Sigmoid colon (tissue), 7 donors: Measurements from ENCODE around the gene SPATS2L. TPM values are rescaled to one million over a fixed set of nuclear protein-coding genes. Genes with fewer than 3 reads are reported as not detected.
A peak's percentile ranks its signal among the peaks of the same experiment; 100 is the strongest.

ENCODE experiments used
- DNase-seq: peaks from one replicate; pipeline ENCODE4 v3.0.0-alpha.2; 2019
- H3K27ac ChIP-seq, 4 donors: fragments of 200-600 bp; sonication (generic); one replicate each; pipeline ENCODE4 v1.5.1; 2016 to 2019; ENCODE audit warnings: mild to moderate bottlenecking in 1 of 4
- H3K27me3 ChIP-seq, 3 donors: fragments of 200-600 bp; sonication (generic); one replicate each; pipeline ENCODE4 v1.5.1; 2019; ENCODE audit warnings: mild to moderate bottlenecking in 1 of 3
- H3K36me3 ChIP-seq, 4 donors: fragments of 200-600 bp; sonication (generic); one replicate each; pipeline ENCODE4 v1.5.1; 2016 to 2019
- H3K4me1 ChIP-seq, 4 donors: fragments of 200-600 bp; sonication (generic); one replicate each; pipeline ENCODE4 v1.5.1; 2017 to 2019
- H3K4me3 ChIP-seq, 4 donors: fragments of 200-600 bp; sonication (generic); one replicate each; pipeline ENCODE4 v1.5.1; 2017 to 2019; ENCODE audit warnings: mild to moderate bottlenecking in 2 of 4, moderate library complexity in 1 of 4
- H3K9me3 ChIP-seq, 4 donors: fragments of 200-600 bp in 3 of 4; sonication (generic) in 3 of 4; one replicate each; pipeline versions ENCODE4 v1.5.1 to v1.6.1; 2013 to 2019
- EP300 ChIP-seq, 4 donors: sonication (generic); formaldehyde crosslinking; IDR thresholded peaks; one replicate each; pipeline ENCODE4 v1.6.1; 2017; ENCODE audit warnings: antibody characterized with exemption in 4 of 4
- POLR2A ChIP-seq, 2 donors: fragments of 450-650 bp; IDR thresholded peaks; one replicate each; pipeline ENCODE4 v1.6.1; 2016; ENCODE audit warnings: antibody characterized with exemption in 2 of 2, mild to moderate bottlenecking in 2 of 2, moderate library complexity in 2 of 2
- POLR2AphosphoS5 ChIP-seq, 4 donors: sonication (generic); formaldehyde crosslinking; IDR thresholded peaks; one replicate each; pipeline ENCODE4 v1.6.1; 2017; ENCODE audit warnings: antibody characterized with exemption in 4 of 4
- WGBS, 2 donors: extraction: QIAGEN DNeasy Blood & Tissue Kit; methylation state at CpG; one replicate each; pipeline ENCODE4 v1.1.7; 2013; 5-methylcytosine and 5-hydroxymethylcytosine counted together
- intact Hi-C: fragments of 100-400 bp; cut with DNase I; formaldehyde crosslinking; loops from one replicate; pipeline ENCODE4 v1.15.1; 2023
- polyA plus RNA-seq, 3 donors: library from polyadenylated mRNA; stranded (reverse); fragments of 200-250 nt; gene quantifications; one replicate each; pipeline ENCODE4 v1.2.3, GENCODE V29; 2013
- total RNA-seq, 4 donors: library from RNA; depleted of rRNA; stranded (reverse); fragments of >200 nt; gene quantifications; one replicate each; pipeline ENCODE4 v1.1.0, GENCODE V29; 2016
- TF ChIP-seq, protein P1 (sequence below), 4 experiments: fragments of 450-650 bp in 3 of 4; fragments of 200-600 bp in 1 of 4; IDR thresholded peaks; one replicate each; pipeline ENCODE4 v1.5.1; 2016 to 2019; ENCODE audit warnings: antibody characterized with exemption in 4 of 4, mild to moderate bottlenecking in 3 of 4, moderate library complexity in 2 of 4
- donor health status: healthy with polysubstance abuse.
- donor health status: Bipolar disorder and iron deficiency.
- donor health status: healthy.

SPATS2L gene
- total and polyA plus RNA-seq, 7 donors, result 63.5 to 305 (median 104) TPM

DNA sequence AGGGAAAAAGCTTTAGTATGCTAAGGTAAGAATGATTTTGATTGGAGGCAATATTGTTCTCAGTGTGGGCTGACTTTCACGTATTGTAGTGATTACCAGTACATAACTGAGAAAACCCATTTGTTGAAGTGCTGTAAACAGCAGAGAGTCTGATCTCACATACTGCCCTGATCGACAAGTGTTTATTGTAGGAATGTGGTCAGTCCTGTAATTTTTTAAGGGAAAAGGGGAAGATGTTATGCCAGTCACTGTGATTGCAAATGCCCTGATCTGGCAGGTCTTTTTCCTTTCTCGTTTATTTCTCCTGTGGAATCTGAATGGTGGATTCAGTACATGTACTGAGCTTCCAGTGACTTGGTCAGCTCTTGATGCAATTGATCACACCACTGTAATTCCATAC is 11.5 kb downstream of the SPATS2L start:
- DNase-seq, result no peak
- Histone ChIP-seq H3K9me3 (no peaks in the 10 kb centered on the region), H3K36me3 (no peaks in the 10 kb centered on the region), H3K4me3 (no peak overlapping the region), H3K27me3 (no peaks in the 10 kb centered on the region), H3K27ac (peak overlapping the region in 1 of 4 donors; percentile 13), H3K4me1 (peaks cover 0 to 82% (median 37%) of the 10 kb centered on the region in 4 donors)
- TF ChIP-seq POLR2A (IDR thresholded peaks at IDR 0.05) (no peak), EP300 (IDR thresholded peaks at IDR 0.05) (no peak), POLR2AphosphoS5 (IDR thresholded peaks at IDR 0.05) (no peak)
- TF ChIP-seq, protein P1, sequence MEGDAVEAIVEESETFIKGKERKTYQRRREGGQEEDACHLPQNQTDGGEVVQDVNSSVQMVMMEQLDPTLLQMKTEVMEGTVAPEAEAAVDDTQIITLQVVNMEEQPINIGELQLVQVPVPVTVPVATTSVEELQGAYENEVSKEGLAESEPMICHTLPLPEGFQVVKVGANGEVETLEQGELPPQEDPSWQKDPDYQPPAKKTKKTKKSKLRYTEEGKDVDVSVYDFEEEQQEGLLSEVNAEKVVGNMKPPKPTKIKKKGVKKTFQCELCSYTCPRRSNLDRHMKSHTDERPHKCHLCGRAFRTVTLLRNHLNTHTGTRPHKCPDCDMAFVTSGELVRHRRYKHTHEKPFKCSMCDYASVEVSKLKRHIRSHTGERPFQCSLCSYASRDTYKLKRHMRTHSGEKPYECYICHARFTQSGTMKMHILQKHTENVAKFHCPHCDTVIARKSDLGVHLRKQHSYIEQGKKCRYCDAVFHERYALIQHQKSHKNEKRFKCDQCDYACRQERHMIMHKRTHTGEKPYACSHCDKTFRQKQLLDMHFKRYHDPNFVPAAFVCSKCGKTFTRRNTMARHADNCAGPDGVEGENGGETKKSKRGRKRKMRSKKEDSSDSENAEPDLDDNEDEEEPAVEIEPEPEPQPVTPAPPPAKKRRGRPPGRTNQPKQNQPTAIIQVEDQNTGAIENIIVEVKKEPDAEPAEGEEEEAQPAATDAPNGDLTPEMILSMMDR (IDR thresholded peaks at IDR 0.05), result no peak
- 47 to 63% methylated on average over 3 of the region's 3 CpGs for WGBS, 2 donors
- intact Hi-C loops, result no loop called here

DNA sequence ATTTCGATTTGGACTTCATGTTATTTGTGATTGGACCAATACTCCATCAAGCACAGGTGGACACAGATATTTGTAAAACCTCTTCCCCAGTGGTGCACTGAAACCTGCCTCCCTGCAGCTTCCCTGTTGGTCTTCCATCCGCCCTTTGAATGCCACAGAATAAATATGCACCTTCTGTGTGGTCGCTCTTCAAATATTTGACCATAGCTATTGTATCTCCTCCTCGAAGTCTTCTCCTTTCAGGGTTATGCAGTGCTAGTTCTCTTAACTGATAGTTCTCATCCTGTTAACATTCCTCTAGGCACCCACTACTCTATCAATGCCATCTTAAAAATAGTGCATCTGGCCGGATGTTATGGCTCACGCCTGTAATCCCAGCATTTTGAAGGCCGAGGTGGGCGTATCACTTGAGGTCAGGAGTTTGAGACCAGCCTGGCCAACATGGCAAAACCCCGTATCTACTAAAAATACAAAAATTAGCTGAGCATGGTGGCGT is 12.5 kb downstream of the SPATS2L start:
- Histone ChIP-seq H3K4me1 (peaks cover 0 to 82% (median 37%) of the 10 kb centered on the region in 4 donors), H3K9me3 (no peaks in the 10 kb centered on the region), H3K27me3 (no peaks in the 10 kb centered on the region), H3K4me3 (no peak overlapping the region), H3K36me3 (no peaks in the 10 kb centered on the region), H3K27ac (no peak overlapping the region)
- no peak for DNase-seq
- TF ChIP-seq POLR2A (IDR thresholded peaks at IDR 0.05), result no peak
- TF ChIP-seq EP300 (IDR thresholded peaks at IDR 0.05), result no peak
- TF ChIP-seq, protein P1 (IDR thresholded peaks at IDR 0.05), result no peak
- TF ChIP-seq POLR2AphosphoS5 (IDR thresholded peaks at IDR 0.05), result no peak
- intact Hi-C loops, result no loop called here
- 86 to 90% methylated on average over 10 of the region's 10 CpGs for WGBS, 2 donors

DNA sequence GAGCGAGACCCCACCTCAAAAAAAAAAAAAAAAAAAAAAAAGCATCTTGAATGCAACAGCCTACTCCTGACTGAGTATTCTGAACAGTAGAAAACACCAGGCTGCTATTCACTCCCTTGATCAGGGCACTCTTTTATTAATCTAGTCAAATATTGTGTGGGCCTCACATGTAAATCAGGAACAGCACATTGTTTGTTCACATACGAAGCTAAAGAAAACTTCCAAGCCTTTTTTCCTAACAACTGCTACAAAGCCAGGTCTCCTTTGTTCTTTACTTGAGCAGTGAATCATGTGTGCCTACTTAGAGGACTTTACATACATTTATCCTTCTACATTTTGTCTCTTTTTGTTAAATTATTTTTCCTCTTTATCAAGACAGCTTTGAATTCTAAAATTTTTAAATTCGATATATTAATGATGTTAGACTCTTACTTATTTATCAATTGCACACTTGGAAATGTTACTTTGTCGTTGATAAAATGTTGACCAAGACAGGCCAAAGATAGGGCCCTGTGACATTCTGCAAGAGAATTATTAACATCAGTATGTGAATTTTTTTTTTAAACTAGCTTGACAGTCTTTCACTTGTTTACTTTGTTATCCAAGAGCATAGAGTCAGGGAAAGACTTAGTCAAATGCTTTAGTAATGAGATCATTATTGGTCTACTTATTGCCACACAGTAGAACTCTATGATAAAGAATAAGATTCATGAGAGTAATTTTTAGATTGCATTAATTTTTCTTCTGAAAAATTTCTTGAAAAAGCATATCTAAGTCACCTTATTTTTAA is 13.2 kb downstream of the SPATS2L start:
- no peak for DNase-seq
- Histone ChIP-seq H3K4me3 (no peak overlapping the region), H3K27ac (peak overlapping the region in 2 of 4 donors; percentile 18 to 38), H3K36me3 (no peaks in the 10 kb centered on the region), H3K9me3 (no peaks in the 10 kb centered on the region), H3K4me1 (peaks cover 0 to 75% (median 34%) of the 10 kb centered on the region in 4 donors), H3K27me3 (no peaks in the 10 kb centered on the region)
- 78 to 83% methylated on average over 4 of the region's 4 CpGs for WGBS, 2 donors
- intact Hi-C loops, result no loop called here
- TF ChIP-seq EP300 (IDR thresholded peaks at IDR 0.05) (no peak), POLR2A (IDR thresholded peaks at IDR 0.05) (no peak)

DNA sequence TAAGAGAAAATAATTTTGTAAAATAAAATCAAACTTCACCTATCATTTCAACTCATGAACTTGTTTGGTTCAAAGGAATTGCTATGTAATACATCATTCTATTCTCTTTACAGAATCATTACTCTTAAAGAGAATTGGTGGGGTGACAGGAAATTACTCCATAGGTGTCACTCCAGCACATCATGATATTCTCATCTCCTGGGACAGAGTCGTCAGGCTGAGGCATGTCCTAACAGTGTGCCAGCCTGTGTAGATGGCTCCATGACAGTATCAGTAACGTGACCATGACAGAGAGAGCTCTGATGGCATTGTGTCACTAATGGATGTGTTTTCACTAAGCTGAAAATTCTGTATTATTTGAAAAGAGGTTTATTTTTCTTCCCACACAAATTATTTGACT is 13.9 kb downstream of the SPATS2L start:
- no peak for DNase-seq
- H3K4me1 ChIP-seq, result peaks cover 0 to 70% (median 29%) of the 10 kb centered on the region in 4 donors
- H3K4me3 ChIP-seq, result no peak overlapping the region
- no peaks in the 10 kb centered on the region for H3K9me3 ChIP-seq
- WGBS, 2 donors, result 82 to 86% methylated on average over 2 of the region's 2 CpGs
- H3K27ac ChIP-seq, result peak overlapping the region in 1 of 4 donors; percentile 38
- H3K36me3 ChIP-seq, result no peaks in the 10 kb centered on the region
- H3K27me3 ChIP-seq, result no peaks in the 10 kb centered on the region
- intact Hi-C loops, result no loop called here
- TF ChIP-seq, protein P1 (IDR thresholded peaks at IDR 0.05), result no peak
- TF ChIP-seq POLR2A (IDR thresholded peaks at IDR 0.05), result no peak
- no peak for TF ChIP-seq EP300 (IDR thresholded peaks at IDR 0.05)
- no peak for TF ChIP-seq POLR2AphosphoS5 (IDR thresholded peaks at IDR 0.05)

DNA sequence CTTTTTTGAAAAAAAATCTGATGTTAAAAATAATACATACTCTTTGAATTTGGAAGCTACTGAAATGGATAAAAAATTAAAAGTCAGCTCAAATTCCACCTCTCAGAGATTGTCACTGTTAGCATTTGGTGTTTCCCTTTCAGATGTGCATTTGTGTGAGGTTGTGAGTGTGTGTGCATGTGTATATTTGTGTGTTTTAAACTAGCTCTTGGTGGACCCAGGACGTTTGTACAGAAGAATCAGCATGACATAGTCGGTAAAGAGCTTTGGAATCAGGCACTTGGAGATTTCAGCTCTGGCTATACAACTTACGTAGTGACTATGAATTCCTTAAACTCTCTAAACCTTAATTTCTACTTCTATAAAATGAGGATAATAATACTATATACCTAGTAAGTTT is 14.5 kb downstream of the SPATS2L start:
- Histone ChIP-seq H3K4me1 (peaks cover 0 to 70% (median 28%) of the 10 kb centered on the region in 4 donors), H3K27me3 (no peaks in the 10 kb centered on the region), H3K36me3 (no peaks in the 10 kb centered on the region), H3K27ac (no peak overlapping the region), H3K9me3 (no peaks in the 10 kb centered on the region), H3K4me3 (no peak overlapping the region)
- 86% methylated on average over 3 of the region's 3 CpGs for WGBS, 2 donors
- TF ChIP-seq POLR2AphosphoS5 (IDR thresholded peaks at IDR 0.05) (no peak), POLR2A (IDR thresholded peaks at IDR 0.05) (no peak), EP300 (IDR thresholded peaks at IDR 0.05) (no peak)
- TF ChIP-seq, protein P1 (IDR thresholded peaks at IDR 0.05), result no peak
- intact Hi-C loops, result no loop called here
- no peak for DNase-seq
